G401 (cell line): ENCODE measurements around the gene ATP10A. TPM values are rescaled to one million over a fixed set of nuclear protein-coding genes. Genes with fewer than 3 reads are reported as not detected.

Experiments used
- DNase-seq: peaks from one replicate; pipeline ENCODE4 v3.0.0-alpha.2; 2015; ENCODE audit warnings: low spot score
- in situ Hi-C: cut with HindIII; loops from 2 replicates; pipeline ENCODE4 v1.10.0; 2016; ENCODE audit warnings: low sequenced_read_pairs, mixed read lengths
- total RNA-seq: library from RNA; depleted of rRNA; stranded (reverse); fragments of >200 nt; shearing (Covaris generic); gene quantifications from 2 replicates; pipeline ENCODE4 v1.2.3, GENCODE V29; 2014

ATP10A gene
- total RNA-seq, 1 experiment from 2014 or later, result 14.1 TPM

DNA sequence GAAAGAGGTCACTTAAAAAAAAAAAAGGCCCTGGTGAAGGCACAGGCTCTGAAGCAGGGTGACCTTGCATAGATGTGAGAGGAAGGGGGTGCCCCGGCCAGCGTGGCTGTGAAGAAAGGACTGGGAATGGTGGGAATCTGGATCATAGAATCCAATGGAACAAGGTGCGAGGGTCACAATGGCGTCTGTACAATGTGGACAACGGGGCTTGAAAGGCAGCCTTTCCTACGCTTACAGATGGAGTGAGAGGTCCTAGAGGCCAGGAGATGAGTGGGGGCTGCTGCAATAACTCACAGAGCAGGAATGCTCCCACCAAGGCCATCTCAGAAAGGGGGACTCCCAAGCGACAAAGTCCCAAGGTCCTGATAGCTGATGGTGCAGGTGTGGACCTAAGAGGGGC, 162.2 kb downstream of the ATP10A start:
- DNase-seq, result no peak
- in situ Hi-C loops, result no loop called here

DNA sequence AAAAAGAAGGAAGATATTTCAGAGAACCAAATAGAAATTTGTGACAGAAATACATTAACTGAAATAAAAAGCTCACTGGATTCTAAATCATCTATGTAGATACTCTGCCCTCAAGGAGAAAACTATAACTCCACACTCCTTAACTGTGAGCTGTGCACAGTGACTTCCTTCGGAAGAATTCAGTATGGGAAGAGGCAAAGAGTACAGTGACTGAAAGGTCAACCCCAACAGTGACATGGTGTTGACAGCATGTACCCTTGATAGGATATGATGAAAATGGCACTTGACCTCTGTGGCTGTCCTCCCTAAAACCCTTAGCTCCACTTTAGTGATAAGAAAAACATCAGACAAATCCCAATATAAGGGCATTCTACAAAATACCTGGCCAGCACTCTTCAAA, 165.5 kb downstream of the ATP10A start:
- in situ Hi-C loops, result no loop called here
- no peak for DNase-seq

DNA sequence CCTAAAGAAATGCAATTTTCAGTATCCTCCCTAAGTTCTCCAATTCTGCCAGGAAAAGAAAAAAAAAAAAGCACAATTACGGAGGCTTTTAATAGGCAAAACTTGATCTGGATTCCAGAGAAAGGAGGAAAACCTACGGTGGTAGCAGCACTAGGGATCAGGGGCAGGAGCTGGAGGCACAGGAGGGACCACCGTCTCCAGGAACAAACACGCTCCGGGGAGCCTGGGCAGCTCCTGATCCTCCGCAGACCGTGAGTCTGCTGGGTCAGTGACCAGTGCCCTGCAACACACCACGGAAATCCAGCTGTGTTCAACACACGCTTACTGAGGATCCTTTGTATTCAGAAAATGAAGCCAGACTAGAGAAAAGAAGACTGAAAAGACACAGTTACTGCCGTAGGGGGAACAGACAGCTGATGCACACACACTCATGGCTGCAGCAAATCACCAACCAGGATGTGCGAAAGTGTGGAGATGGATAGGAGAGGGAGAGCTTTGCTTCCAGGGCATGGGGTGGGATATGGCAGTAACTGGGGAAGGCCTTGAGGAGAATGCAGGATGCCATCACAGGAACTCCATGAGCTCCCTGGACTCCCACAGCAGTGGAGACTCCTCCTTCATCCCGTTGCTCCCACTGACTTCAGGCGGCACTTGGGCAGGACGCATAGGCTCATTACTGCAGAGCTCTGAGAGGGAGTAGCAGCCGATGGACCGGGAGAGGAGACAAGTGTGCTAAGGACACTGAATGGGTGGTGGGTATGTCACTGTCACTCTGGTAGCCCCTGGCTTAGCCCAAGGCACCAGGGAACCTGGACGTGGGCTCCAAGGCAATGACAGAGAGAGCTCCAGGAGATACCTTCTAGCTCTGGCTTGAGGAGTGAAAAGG, 167.0 kb downstream of the ATP10A start:
- DNase-seq, result no peak
- in situ Hi-C loops, result no loop called here

DNA sequence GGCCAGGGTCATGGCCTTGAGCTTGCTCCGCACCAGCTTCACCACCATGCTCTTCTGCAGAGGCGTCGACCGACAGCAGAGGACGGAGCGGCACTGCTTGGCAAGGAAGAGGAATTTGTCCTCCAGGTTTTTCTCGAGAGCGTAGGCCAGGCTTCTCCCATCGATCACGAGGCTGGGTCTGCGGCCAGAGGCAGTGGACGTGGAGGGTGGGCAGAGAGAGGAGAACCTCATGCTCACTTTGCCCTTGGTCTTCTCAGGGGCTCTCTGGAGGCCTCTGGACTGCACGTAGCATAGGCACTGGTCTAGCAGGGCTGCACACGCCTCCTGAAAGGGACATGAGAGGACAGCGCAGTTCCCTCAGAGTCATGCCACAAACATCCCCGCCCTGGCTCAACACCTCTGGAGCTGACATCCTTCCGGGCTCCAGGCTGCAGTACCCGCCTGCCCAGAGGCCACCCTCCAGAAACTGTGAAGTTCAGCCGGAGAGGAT, 168.3 kb downstream of the ATP10A start:
- in situ Hi-C loops, result no loop called here
- DNase-seq, result no peak

DNA sequence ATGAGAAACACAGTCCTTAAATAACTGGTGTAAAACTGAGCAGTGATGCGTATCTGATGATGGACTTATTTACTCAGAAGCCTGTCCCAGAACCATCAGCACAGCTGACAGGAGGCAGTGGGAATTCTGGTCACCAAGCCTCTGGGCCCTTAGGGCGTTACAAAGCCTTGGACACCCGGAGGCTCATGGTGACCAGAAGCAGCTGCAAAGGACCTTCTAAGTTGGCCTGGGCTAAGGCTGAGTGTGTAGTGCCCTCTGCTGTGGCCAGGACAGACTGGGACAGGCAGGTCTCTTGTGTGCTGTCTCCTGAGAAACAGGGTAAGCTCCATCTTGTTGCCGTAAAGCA, 168.9 kb downstream of the ATP10A start:
- in situ Hi-C loops, result no loop called here
- no peak for DNase-seq

DNA sequence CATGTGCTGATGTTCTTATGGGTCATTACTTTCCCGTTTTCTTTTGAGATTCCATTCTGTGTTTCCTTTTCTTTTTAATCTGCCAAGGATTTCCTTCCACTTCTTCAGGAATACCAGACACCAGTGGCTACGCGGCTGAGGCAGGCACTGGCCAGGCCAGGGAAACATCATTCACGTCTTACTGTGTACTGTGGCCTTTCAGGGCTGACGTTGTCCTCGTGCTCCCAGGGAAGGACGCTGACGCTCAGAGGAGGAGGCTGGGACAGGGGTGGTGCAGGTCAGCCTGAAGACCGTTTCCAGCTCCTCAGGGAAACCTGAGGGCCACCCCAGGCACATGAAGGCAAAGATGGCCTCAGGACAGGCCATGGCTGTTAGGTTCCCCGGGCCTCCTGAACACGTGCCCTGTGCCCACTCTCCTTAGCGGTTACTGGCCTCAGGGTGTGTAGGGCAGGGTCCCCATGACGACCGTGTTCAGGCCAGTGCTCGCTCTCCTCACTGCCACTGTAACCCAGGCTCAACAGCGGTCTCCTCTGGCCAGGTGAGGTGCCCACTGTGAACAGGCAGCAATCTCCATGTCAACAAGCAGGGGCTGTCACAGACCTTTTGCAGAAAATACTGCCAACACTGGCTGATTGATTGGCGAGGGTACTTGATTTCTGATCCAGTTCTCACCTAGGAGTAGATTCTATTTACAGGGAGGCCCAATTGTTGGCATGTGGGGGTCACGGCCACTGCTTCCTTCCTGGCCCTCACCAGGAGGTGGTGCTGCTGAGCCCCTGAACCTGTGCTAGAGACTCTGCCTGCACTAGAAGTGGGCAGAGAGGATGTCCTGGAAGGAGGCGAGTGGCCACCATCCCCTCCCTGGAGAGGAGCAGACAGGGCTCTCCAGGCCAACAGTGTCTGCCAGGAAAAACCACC, 169.5 kb downstream of the ATP10A start:
- in situ Hi-C loops, result no loop called here
- DNase-seq, result no peak

DNA sequence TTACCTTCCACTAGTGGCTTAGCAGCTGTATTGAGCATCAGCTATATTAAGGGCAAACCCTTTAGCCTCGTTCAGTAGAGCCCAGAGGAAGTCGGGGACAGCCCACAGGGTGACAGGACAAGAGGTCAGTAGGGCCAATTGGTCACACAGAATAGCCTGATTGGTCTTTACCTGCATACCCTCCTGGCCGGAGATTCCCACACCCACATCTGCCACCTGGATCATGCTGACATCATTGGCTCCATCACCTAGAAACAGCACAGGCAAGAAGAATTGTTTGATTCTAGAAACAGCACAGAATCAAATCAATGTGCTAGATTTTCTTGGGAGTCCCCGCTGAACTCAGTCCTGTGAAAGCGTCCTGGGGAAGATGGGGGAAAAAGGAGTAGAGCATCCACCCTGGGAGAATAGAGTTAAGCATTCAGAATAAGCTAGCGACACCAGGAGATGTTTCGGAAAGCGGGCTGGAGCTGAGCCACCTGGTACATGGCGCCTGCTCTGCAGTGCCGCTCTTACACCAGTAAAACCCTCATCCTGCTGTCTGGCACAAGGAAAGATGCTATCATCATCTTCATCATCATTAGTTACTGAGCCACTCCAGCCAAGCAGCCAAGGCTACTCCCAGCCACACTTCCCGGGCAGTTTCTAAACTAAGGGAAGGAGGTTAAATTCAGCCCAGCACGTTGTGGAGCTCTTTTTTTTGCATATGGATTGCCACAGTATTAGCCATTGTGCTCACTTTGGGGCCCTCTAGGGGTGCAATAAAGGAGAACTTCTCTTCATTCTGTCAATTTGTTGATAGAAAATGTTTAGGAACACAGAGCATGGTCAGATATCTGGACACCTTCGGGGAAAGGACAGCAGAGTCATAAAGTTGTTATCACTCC, 171.3 kb downstream of the ATP10A start:
- peak; percentile 55 for DNase-seq
- in situ Hi-C loops, result no loop called here

DNA sequence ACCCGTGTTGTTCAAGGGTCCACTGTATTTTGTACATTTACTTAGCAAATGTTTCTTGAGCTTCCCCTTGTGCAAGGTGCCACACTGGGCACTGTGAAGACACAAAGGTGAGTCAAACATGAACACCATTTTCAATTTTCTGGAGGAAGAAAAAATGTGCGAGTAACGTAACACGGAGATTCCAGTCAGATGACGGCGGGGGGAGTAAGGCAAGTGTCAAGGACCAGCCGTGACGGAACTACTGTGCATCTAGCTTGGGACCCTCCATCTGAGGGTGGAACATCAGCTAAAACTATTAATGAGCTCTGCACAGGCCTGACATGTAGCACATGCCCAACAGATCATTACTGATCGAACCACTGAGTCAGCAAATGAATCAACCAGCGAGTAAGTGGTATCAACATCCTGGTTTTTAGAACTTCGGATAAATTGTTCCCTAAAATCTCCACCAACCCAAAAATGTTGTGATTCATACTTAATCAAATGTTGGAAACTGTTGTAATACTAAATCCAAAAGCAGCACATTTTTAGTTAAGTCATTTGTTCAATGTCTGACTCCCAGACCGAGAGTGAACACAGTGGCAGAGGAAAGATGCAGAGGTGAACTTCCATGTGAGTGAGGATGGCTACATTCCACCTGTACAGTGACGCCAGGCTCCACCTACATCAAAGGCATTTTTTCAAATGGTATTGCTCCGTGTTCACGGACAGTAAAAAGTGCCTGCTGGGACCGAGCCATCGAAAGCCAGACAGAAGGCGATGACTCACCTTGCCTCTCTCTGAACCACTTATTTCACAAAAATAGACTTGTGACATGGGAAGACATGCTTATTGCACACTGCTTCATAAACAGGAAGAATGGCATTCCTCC, 172.2 kb downstream of the ATP10A start:
- DNase-seq, result no peak
- in situ Hi-C loops, result no loop called here

DNA sequence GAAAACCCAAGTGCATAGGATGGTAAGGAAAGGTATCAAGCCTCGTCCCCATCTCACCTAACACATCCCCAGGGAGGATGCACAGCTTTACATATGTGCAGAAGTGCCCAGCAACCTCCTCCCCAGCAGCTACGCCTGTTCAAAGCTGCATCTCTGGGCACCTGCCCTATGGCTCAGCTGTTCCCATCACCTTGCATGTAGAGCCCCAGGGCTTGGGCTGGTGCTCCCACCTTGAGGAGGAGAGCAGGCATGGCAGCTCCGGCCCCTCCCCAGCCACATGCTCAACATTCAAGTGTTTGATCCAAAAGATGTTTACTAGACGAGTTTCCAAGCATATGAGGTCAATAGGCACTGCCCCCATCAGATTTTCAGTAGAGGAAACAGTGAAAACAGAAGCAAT, 173.5 kb downstream of the ATP10A start:
- DNase-seq, result no peak
- in situ Hi-C loops, result no loop called here

DNA sequence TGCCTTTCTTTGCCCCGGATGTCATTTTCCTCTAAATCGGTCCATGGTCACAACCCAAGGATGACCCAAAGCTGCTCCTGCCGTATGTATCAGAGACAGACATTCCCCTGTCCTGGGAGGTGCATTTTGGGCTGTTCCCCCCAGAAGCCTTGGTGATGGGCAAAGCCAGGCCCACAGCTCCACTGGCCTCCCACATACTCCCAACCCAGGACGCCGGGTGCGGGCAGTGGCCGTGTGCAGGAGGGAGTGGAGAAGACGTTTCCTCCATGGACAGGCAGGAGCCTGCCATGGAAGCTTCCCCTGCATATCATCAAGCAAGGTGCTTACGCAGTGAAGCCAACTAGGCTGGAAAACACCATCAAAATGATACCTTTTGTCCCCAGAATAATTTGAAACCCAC, 175.0 kb downstream of the ATP10A start:
- DNase-seq, result no peak
- in situ Hi-C loops, result no loop called here

DNA sequence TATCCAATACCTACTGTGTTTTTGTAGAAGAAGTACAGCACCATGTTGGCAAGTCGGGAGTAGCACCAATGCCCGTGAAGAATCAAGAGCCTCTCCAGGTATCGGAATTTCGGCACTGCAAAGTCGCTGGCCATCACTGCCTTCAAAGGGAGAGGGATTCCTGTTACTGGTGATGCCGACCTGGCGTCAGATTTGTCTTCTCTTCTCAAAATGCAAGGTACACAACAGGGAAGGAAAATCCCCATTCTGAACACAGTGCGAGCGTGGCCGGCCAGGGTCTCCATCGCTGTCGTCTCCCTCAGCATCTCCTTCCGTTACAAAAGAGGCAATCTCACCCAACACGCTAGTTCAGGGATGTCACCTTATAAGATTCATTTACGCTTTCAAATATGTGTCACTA, 175.4 kb downstream of the ATP10A start:
- in situ Hi-C loops, result no loop called here

DNA sequence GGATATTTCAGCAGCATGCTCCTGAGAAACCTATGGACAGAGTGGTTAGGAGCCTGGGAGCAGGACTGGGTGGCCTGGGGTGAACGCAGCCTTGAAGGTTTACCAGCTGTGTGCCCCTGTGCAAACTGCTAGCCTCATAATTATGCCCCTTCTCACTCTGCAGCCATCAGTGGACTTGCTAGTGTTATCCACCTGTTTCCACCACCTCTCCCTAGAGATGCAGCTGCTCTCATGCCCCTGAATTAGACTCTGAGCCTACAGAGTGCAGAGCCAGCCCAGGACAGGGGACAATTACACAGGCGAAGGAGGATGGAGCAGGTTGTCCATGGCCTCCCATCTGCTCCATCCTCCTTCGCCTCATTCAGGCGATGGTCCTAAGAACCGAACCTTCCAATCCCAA, 175.9 kb downstream of the ATP10A start:
- no peak for DNase-seq
- in situ Hi-C loops, result no loop called here

More for the DNA sequence above, 175.4 kb downstream of the ATP10A start:
- no peak for DNase-seq

DNA sequence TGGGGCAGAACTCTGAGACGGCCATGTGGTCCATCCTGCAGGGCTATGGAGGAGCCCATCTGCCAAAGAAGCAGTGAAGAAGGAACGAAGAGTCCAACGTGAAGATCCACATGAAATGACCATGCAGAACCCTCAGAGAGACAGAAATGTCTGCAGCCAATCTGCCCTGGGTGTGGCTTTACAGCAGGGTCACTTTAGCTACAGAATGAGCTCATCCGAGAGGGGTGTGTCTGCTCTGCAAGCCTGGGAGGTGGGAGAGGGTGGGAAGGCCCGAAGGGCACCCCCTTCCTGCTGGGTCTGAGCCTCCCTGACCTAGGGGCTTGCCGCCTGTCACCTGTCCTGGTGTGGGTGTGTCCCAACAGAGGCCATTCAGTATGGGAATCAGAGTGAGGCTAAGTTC, 176.3 kb downstream of the ATP10A start:
- in situ Hi-C loops, result no loop called here
- no peak for DNase-seq

DNA sequence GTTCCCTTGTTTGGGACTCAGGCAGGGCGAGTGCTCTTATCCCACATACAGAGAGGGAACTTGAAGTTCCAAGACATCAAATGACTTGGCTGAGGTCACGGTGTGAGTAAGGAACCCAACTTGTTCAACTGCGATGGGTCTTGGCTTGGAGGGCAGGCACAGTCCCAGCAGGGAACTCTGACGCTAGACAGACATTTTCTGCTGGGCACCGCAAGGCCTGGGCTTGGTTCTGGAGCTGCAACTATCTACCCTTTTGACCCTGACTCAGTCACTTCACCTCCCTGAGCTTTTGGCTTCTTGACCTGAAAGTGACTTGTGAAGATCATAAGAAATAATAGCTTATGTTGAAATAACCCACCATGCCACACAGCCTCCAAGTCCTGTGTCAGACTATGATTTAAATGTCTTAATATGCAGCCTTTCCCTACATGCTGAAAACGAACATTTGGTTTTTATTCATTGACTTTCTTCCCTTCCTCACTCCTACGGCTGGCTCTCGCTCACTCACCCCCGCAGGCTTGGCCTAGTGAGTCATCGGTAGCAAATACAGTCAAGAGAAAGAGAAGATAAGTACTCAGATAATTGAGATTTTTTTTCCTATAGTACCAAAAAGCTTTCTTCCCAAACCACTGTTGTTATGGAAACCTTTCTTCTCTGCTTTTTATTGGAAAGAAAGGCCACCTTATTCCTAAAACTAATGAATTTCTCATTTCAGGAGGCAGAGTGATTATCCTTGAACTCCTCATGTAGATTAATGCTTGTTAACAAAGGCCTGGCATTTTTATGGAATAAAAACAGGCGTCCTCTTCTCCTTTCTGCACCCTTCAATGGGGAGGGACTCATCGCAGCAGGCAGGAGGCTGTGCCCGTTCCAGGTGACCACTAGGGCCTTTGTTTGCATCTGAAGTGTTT, 178.4 kb downstream of the ATP10A start:
- no peak for DNase-seq
- in situ Hi-C loops, result no loop called here

DNA sequence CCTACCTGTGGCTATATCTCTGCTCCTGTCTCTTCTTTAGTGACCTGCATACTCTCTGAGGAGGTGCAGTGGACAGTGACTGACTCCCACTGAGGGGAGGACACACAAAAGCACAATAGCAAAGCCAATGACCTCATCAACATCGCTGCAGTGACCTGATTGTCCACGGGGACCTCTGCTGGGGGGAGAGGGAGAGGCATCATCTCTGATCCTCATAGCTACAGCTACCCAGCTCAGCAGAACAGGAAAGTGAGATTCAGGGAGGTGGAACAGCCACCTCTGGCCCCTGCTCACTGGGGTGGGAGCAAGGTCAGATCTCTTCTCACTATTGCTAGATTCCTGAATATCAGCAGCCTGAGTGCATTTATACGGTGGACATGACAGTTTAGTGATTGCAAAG, 179.2 kb downstream of the ATP10A start:
- no peak for DNase-seq
- in situ Hi-C loops, result no loop called here

DNA sequence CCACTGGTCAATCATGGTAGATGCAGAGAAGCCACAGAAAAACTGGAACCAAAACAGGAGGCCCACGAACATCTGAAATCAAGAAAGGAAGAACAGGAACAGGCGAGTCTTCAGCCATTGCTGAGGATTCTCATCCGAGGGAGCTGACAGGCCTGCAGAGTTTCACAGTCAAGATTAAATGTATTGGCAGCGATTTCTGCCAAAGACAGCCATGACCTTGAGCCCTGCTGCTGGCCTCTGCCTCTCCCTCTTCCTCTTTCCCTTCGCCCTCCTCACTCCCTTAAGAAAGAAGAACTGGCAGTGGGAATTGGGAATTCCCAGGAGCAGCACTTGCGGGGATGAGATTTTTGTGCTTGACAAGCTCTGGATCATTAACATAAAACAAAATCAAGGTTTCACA, 179.7 kb downstream of the ATP10A start:
- no peak for DNase-seq
- in situ Hi-C loops, result no loop called here

DNA sequence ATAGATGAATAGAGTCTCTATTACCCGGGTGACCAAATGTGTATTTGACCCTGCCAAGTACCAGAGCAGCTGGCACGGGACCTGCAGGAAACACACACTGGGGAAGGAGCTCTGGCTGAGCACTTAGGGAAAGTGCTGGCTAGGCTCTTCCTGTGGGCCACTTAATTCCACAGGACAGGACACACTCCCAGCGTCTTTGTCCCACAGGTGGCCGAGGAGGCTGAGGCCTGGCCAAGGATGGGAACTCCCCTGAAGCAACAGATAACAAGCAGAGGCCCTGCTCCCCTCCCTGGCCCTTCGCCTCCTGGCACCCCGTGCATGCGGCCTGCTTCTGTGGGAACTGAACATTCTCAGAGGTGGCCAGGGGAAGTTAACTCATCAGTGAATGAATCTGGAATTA, 180.8 kb downstream of the ATP10A start:
- no peak for DNase-seq
- in situ Hi-C loops, result no loop called here

DNA sequence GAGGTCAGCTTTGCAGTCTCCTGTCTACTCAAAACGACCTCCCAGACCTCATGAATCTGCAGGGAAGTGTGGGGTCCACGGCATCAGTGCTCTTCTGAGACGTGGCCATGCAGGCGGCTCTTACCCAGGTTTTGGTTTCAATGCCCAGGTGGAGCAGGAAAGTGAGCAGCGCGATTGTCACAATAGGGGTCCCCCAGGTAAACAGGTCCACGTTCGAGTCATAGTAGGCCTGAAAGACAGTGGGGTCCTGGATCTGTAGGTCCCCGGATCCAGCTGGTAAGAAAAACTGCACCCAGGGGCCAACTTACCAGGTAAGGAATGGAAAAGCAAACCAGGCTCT, 182.5 kb downstream of the ATP10A start:
- in situ Hi-C loops, result no loop called here
- DNase-seq, result no peak
